ENCODE results near the gene ABLIM1. TPM values are rescaled to one million over a fixed set of nuclear protein-coding genes. Genes with fewer than 3 reads are reported as not detected.

Gene ABLIM1
- total and polyA plus RNA-seq, 8 donors = 13.3 to 44.5 (median 33.3) TPM

DNA sequence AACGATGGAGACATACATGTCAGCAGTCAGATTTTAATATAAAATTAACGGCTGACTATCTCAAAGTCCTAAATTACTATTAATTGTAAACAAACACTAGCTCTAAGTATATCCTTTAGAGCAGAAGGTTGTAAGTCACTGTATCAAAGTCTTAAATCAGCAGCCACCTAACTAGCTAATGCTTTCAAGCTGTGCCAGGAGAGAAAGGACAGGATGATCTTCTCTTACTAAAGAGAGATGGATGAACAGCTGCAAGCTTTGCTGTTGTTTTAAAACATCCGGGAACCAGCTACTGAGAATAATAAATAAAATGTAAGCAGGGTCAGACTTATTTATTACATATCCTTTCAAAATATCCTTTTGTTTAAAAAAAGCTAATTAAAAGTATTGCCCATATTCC, 24.0 kb upstream of the ABLIM1 start:
- H3K4me3 ChIP-seq = no peak overlapping the region
- 49 to 58% methylated on average over 3 of the region's 3 CpGs for WGBS, 2 donors
- H3K9me3 ChIP-seq = no peaks in the 10 kb centered on the region
- no peak for ATAC-seq
- intact Hi-C loops (cut with DNase I) = no loop called here
- no peak for FAIRE-seq
- H3K36me3 ChIP-seq = no peaks in the 10 kb centered on the region
- no peaks in the 10 kb centered on the region for H3K27me3 ChIP-seq
- peaks cover 22 to 48% (median 32%) of the 10 kb centered on the region in 3 donors for H3K4me1 ChIP-seq
- TF ChIP-seq, protein P1, sequence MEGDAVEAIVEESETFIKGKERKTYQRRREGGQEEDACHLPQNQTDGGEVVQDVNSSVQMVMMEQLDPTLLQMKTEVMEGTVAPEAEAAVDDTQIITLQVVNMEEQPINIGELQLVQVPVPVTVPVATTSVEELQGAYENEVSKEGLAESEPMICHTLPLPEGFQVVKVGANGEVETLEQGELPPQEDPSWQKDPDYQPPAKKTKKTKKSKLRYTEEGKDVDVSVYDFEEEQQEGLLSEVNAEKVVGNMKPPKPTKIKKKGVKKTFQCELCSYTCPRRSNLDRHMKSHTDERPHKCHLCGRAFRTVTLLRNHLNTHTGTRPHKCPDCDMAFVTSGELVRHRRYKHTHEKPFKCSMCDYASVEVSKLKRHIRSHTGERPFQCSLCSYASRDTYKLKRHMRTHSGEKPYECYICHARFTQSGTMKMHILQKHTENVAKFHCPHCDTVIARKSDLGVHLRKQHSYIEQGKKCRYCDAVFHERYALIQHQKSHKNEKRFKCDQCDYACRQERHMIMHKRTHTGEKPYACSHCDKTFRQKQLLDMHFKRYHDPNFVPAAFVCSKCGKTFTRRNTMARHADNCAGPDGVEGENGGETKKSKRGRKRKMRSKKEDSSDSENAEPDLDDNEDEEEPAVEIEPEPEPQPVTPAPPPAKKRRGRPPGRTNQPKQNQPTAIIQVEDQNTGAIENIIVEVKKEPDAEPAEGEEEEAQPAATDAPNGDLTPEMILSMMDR (IDR thresholded peaks at IDR 0.05) = no peak
- H3K27ac ChIP-seq = peak overlapping the region in 3 of 4 donors; percentile 6 to 97 (median 87)
- no peak for DNase-seq

DNA sequence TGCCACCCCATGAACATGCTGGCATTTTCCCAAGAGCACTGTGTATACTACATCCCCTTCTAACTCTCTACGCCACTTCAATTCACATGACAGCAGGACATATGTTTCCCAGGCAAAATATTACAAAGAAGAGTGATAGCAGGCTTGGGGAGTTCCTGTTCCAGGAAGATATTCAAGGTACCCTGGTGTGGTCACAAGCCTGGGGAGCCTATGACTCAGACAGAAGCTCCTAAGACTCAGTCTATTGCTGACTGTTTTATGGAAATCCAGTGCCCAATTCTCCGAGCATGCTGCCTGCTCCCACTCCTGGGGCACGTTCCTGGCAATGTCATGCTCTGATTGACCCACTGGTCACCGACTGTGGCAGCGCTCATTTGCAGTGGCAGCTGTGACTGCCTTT, 23.5 kb upstream of the ABLIM1 start:
- Histone ChIP-seq H3K36me3 (no peaks in the 10 kb centered on the region), H3K4me1 (peaks cover 22 to 45% (median 32%) of the 10 kb centered on the region in 3 donors), H3K27me3 (no peaks in the 10 kb centered on the region), H3K4me3 (no peak overlapping the region), H3K27ac (peak overlapping the region in 2 of 4 donors; percentile 87 to 97), H3K9me3 (no peaks in the 10 kb centered on the region)
- TF ChIP-seq, protein P1 (IDR thresholded peaks at IDR 0.05) = no peak
- ATAC-seq (peak in 2 of 4 donors; percentile 3 to 17), FAIRE-seq (no peak), DNase-seq (peak in 2 of 6 donors; percentile 20 to 21)
- WGBS, 2 donors = 67 to 76% methylated on average over 5 of the region's 5 CpGs
- intact Hi-C loops (cut with DNase I) = no loop called here

DNA sequence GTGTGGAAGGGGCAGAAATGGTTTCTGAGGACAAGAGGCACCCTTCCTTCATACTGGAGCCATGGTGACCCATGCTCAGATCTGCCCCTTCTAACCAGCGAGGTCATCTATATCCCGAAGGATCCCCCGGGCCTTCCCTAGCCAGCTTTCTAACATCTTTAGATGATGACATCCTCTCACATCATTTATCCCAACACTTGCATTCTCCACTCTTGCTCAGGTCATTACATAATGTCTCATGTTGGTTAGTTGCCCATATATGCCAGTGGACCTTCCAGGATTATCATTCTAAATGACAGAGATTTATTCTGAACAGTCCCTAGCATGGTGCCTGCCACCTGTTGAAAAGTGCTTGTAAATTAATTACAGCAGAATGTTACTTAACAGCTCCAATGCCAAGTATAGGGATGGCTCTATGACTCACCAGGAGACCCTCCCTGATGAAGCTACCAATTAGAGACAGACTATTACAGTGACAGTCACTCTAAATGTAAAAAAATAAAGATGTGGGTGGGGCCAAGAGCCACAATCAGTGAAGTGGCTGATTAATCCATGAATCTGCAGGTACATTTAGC, 22.6 kb upstream of the ABLIM1 start:
- ATAC-seq (no peak), DNase-seq (no peak), FAIRE-seq (no peak)
- TF ChIP-seq, protein P1 (IDR thresholded peaks at IDR 0.05) = no peak
- H3K27ac ChIP-seq = no peak overlapping the region
- H3K36me3 ChIP-seq = no peaks in the 10 kb centered on the region
- intact Hi-C loops (cut with DNase I) = no loop called here
- no peaks in the 10 kb centered on the region for H3K9me3 ChIP-seq
- peaks cover 21 to 37% (median 24%) of the 10 kb centered on the region in 3 donors for H3K4me1 ChIP-seq
- H3K27me3 ChIP-seq = no peaks in the 10 kb centered on the region
- H3K4me3 ChIP-seq = no peak overlapping the region
- WGBS, 2 donors = 92 to 97% methylated on average over 3 of the region's 3 CpGs

DNA sequence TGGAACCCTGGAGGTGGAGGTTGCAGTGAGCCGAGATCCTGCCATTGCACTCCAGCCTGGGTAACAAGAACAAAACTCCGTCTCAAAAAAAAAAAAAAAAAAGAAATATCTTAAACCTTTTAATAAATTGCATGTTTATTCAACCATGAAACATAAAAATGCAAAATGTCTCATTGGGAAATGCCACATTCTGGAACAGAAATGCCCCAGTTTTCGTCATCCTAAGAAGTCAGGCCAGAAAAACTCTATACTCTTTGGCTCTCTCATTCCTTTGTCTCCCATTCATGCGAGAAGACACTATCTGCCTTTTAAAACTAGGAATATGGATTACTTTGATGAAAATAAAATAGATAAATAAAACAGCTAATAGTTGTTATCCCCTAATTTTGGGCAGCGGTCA, 21.5 kb upstream of the ABLIM1 start:
- Histone ChIP-seq H3K27ac (no peak overlapping the region), H3K4me3 (no peak overlapping the region), H3K27me3 (no peaks in the 10 kb centered on the region), H3K9me3 (no peaks in the 10 kb centered on the region), H3K36me3 (no peaks in the 10 kb centered on the region), H3K4me1 (peaks cover 15 to 31% (median 17%) of the 10 kb centered on the region in 3 donors)
- ATAC-seq = no peak
- FAIRE-seq = no peak
- intact Hi-C loops (cut with DNase I) = no loop called here
- WGBS, 2 donors = 95 to 98% methylated on average over 4 to 5 of the region's 5 CpGs
- TF ChIP-seq, protein P1 (IDR thresholded peaks at IDR 0.05) = no peak
- no peak for DNase-seq

DNA sequence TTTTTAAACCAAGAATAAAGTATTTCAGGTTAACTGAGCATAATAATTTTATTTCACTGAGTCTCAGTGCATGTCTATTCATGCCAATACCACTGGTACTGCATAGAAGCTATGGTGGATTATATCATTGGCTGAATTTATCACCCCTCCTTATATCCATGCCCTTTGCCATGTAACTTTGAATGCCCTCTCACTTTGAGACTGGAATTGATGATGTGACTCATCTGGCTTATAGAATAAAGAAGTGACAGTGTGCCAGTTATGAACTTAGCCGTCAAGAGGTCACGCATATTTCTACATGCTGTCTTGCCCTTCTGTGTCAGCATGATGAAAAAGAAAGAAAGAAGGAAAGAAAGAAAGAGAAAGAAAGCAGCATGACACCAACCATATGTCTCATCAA, 20.7 kb upstream of the ABLIM1 start:
- 80 to 82% methylated on average over 2 of the region's 2 CpGs for WGBS, 2 donors
- DNase-seq (no peak), ATAC-seq (no peak), FAIRE-seq (no peak)
- no peaks in the 10 kb centered on the region for H3K36me3 ChIP-seq
- H3K27ac ChIP-seq = peak overlapping the region in 2 of 4 donors; percentile 53 to 58
- H3K4me1 ChIP-seq = peaks cover 8 to 30% (median 12%) of the 10 kb centered on the region in 3 donors
- TF ChIP-seq, protein P1 (IDR thresholded peaks at IDR 0.05) = no peak
- H3K27me3 ChIP-seq = no peaks in the 10 kb centered on the region
- intact Hi-C loops (cut with DNase I) = no loop called here
- no peaks in the 10 kb centered on the region for H3K9me3 ChIP-seq
- H3K4me3 ChIP-seq = no peak overlapping the region

Measured in pancreas (tissue), 10 donors.